Mesendoderm (in vitro differentiated cells): ENCODE results near the gene ABCB7. TPM values are rescaled to one million over a fixed set of nuclear protein-coding genes. Genes with fewer than 3 reads are reported as not detected.
"Not testable (repeated sequence)": the region's sequence is repeated elsewhere in the genome, so short reads cannot be mapped to it uniquely, and the experiment has no call there.

Source experiments
- DNase-seq: peaks from one replicate; pipeline ENCODE4 v3.0.0; 2013
- H2AK5ac ChIP-seq: 2 replicates; pipeline ENCODE4 v1.6.1; 2013; ENCODE audit warnings: low read length, inconsistent platforms
- H2BK120ac ChIP-seq: 2 replicates; pipeline ENCODE4 v1.6.1; 2013; ENCODE audit warnings: low read depth, mild to moderate bottlenecking, low read length, moderate library complexity, mixed read lengths
- H2BK15ac ChIP-seq: replicated peaks from 2 replicates; pipeline ENCODE4 v1.6.1; 2013; ENCODE audit warnings: low read depth, mild to moderate bottlenecking, moderate library complexity
- H2BK5ac ChIP-seq: 2 replicates; pipeline ENCODE4 v1.6.1; 2013; ENCODE audit warnings: low read length, inconsistent platforms
- H3K18ac ChIP-seq: 2 replicates; pipeline ENCODE4 v1.6.1; 2013; ENCODE audit warnings: mild to moderate bottlenecking, low read length, mixed read lengths
- H3K23ac ChIP-seq: one replicate; pipeline ENCODE4 v1.6.1; 2013; ENCODE audit warnings: low read length
- H3K27ac ChIP-seq: 2 replicates; pipeline ENCODE4 v1.5.1; 2013; ENCODE audit warnings: low read depth, mild to moderate bottlenecking, inconsistent platforms, low read length, moderate library complexity
- H3K27me3 ChIP-seq: 2 replicates; pipeline ENCODE4 v1.6.1; 2013; ENCODE audit warnings: low read length, control low read depth, mild to moderate bottlenecking, inconsistent platforms; ENCODE audit not compliant: insufficient read depth, poor library complexity
- H3K36me3 ChIP-seq: 2 replicates; pipeline ENCODE4 v1.6.1; 2013; ENCODE audit warnings: low read length, inconsistent platforms; ENCODE audit not compliant: control insufficient read depth, insufficient read depth
- H3K4ac ChIP-seq: one replicate; pipeline ENCODE4 v1.6.1; 2013; ENCODE audit warnings: low read depth, mild to moderate bottlenecking, low read length, moderate library complexity
- H3K4me1 ChIP-seq: 2 replicates; pipeline ENCODE4 v1.6.1; 2013; ENCODE audit warnings: low read depth, low read length, inconsistent platforms; ENCODE audit not compliant: control insufficient read depth
- H3K4me2 ChIP-seq: 2 replicates; pipeline ENCODE4 v1.6.1; 2013; ENCODE audit warnings: low read length
- H3K4me3 ChIP-seq: 2 replicates; pipeline ENCODE4 v1.5.1; 2013; ENCODE audit warnings: mild to moderate bottlenecking, low read length
- H3K56ac ChIP-seq: one replicate; pipeline ENCODE4 v1.6.1; 2013; ENCODE audit warnings: low read length
- H3K79me1 ChIP-seq: 2 replicates; pipeline ENCODE4 v1.6.1; 2013; ENCODE audit warnings: low read length, inconsistent platforms
- H3K79me2 ChIP-seq: 2 replicates; pipeline ENCODE4 v1.6.1; 2013; ENCODE audit warnings: mild to moderate bottlenecking, low read length; ENCODE audit not compliant: control insufficient read depth, insufficient read depth
- H3K9ac ChIP-seq: 2 replicates; pipeline ENCODE4 v1.6.1; 2013; ENCODE audit warnings: low read length, inconsistent platforms
- H4K5ac ChIP-seq: one replicate; pipeline ENCODE4 v1.6.1; 2013; ENCODE audit warnings: low read length
- H4K8ac ChIP-seq: one replicate; pipeline ENCODE4 v1.6.1; 2013; ENCODE audit warnings: low read depth, mild to moderate bottlenecking, control low read depth, low read length, moderate library complexity
- WGBS: extraction: QIAGEN DNeasy Blood & Tissue Kit; methylation state at CpG from one replicate; pipeline ENCODE4 v1.1.7; 2013; ENCODE audit warnings: low lambda C conversion rate, missing lambda C conversion rate; ENCODE audit not compliant: insufficient coverage; ENCODE audit errors: extremely low coverage; 5-methylcytosine and 5-hydroxymethylcytosine counted together
- polyA plus RNA-seq, 2 experiments: library from polyadenylated mRNA; stranded (reverse); fragments of 200-250 nt; gene quantifications; one replicate each; pipeline ENCODE4 v1.2.3, GENCODE V29; 2013

The ABCB7 gene
- 25.1 TPM for polyA plus RNA-seq (2013, experiment 1 of 2)
- polyA plus RNA-seq (2013, experiment 2 of 2): 24.6 TPM

GRCh38 chrX:75155827-75156525, at the start of gene ABCB7:
Gene ABCB7, minus strand, starts transcription at chrX:75156283. Its CDS starts 11 bp downstream, at chrX:75156272.
- H3K56ac ChIP-seq: peak within 1 kb of the TSS; percentile 90
- H3K27ac ChIP-seq: no peak within 1 kb of the TSS
- peak within 1 kb of the TSS; percentile 37 for H3K4ac ChIP-seq
- H3K4me1 ChIP-seq: no peaks in the 10 kb centered on the region
- H2BK120ac ChIP-seq: no peak within 1 kb of the TSS
- peak within 1 kb of the TSS; percentile 57 for H3K4me3 ChIP-seq
- H3K9ac ChIP-seq: peak within 1 kb of the TSS; percentile 73
- no peaks in the 10 kb centered on the region for H3K27me3 ChIP-seq
- no peaks in the 10 kb centered on the region for H3K36me3 ChIP-seq
- no peak within 1 kb of the TSS for H3K18ac ChIP-seq
- no peak within 1 kb of the TSS for H2BK5ac ChIP-seq
- peak within 1 kb of the TSS; percentile 36 for H3K4me2 ChIP-seq
- no peak within 1 kb of the TSS for H2BK15ac ChIP-seq
- no peak within 1 kb of the TSS for H3K23ac ChIP-seq
- DNase-seq: peak; percentile 84
- no peak within 1 kb of the TSS for H4K5ac ChIP-seq
- peaks cover 2% of the 10 kb centered on the region for H3K79me2 ChIP-seq
- WGBS: no CpG with 5 or more reads among the region's 35 CpGs
- H4K8ac ChIP-seq: no peak within 1 kb of the TSS
- no peak within 1 kb of the TSS for H2AK5ac ChIP-seq
- H3K79me1 ChIP-seq: no peaks in the 10 kb centered on the region

- H2AK5ac ChIP-seq, H3K4ac ChIP-seq, H2BK120ac ChIP-seq, H3K27ac ChIP-seq, H2BK15ac ChIP-seq, H3K18ac ChIP-seq, H3K79me1 ChIP-seq, H3K27me3 ChIP-seq, H2BK5ac ChIP-seq, H3K56ac ChIP-seq, H3K4me3 ChIP-seq, H3K9ac ChIP-seq, H3K4me1 ChIP-seq, H3K4me2 ChIP-seq, H3K36me3 ChIP-seq, DNase-seq, H4K8ac ChIP-seq, H3K23ac ChIP-seq, H4K5ac ChIP-seq, H3K79me2 ChIP-seq: not testable (repeated sequence)
- no CpG with 5 or more reads among the region's 27 CpGs for WGBS
Measured at GRCh38 chrX:75188415-75189206, 32.5 kb upstream of the ABCB7 start.

GRCh38 chrX:75181721-75182120, 25.6 kb upstream of the ABCB7 start:
- no peak overlapping the region for H3K4me3 ChIP-seq
- no peaks in the 10 kb centered on the region for H3K27me3 ChIP-seq
- H3K23ac ChIP-seq: no peak overlapping the region
- H3K9ac ChIP-seq: no peak overlapping the region
- H2BK120ac ChIP-seq: no peak overlapping the region
- no peak overlapping the region for H4K5ac ChIP-seq
- H3K4me2 ChIP-seq: no peak overlapping the region
- no peak overlapping the region for H2BK5ac ChIP-seq
- no peak for DNase-seq
- no peak overlapping the region for H3K4ac ChIP-seq
- no peaks in the 10 kb centered on the region for H3K36me3 ChIP-seq
- H2BK15ac ChIP-seq: no peak overlapping the region
- H4K8ac ChIP-seq: no peak overlapping the region
- H3K56ac ChIP-seq: no peak overlapping the region
- no peak overlapping the region for H3K27ac ChIP-seq
- H3K79me2 ChIP-seq: no peaks in the 10 kb centered on the region
- no peaks in the 10 kb centered on the region for H3K4me1 ChIP-seq
- H2AK5ac ChIP-seq: no peak overlapping the region
- H3K18ac ChIP-seq: no peak overlapping the region
- no peaks in the 10 kb centered on the region for H3K79me1 ChIP-seq

GRCh38 chrX:75179536-75180293, 23.6 kb upstream of the ABCB7 start:
- not testable (repeated sequence) for H2BK120ac ChIP-seq, H3K4me2 ChIP-seq, H3K56ac ChIP-seq, H3K79me2 ChIP-seq, H2BK5ac ChIP-seq, H3K4me1 ChIP-seq, H2BK15ac ChIP-seq, H3K18ac ChIP-seq, H3K4me3 ChIP-seq, H3K9ac ChIP-seq, H3K27ac ChIP-seq, H4K8ac ChIP-seq, DNase-seq, H2AK5ac ChIP-seq, H3K4ac ChIP-seq, H3K23ac ChIP-seq, H3K79me1 ChIP-seq, H4K5ac ChIP-seq, H3K36me3 ChIP-seq, H3K27me3 ChIP-seq
- no CpG with 5 or more reads among the region's 25 CpGs for WGBS

- not testable (repeated sequence) for H3K23ac ChIP-seq, H2BK5ac ChIP-seq, H3K9ac ChIP-seq, H3K79me1 ChIP-seq, H3K4ac ChIP-seq, DNase-seq, H3K4me3 ChIP-seq, H3K4me2 ChIP-seq, H3K27ac ChIP-seq, H2BK15ac ChIP-seq, H4K8ac ChIP-seq, H3K56ac ChIP-seq, H3K4me1 ChIP-seq, H2AK5ac ChIP-seq, H4K5ac ChIP-seq, H3K27me3 ChIP-seq, H3K79me2 ChIP-seq, H3K18ac ChIP-seq, H3K36me3 ChIP-seq, H2BK120ac ChIP-seq
- WGBS: no CpG with 5 or more reads among the region's 16 CpGs
Measured at GRCh38 chrX:75172257-75172890, 16.3 kb upstream of the ABCB7 start.
